ENCODE results near the gene XYLT2.

The XYLT2 gene

GRCh38 chr17:50352072-50352692, 6.3 kb downstream of the XYLT2 start:
- DNase-seq, result no peak

- DNase-seq, result no peak
Measured at GRCh38 chr17:50352693-50353599, 7.0 kb downstream of the XYLT2 start.

GRCh38 chr17:50353600-50354195, 7.8 kb downstream of the XYLT2 start:
- DNase-seq, result no peak

GRCh38 chr17:50354198-50354597, 8.3 kb downstream of the XYLT2 start:
- no peak for DNase-seq

- DNase-seq, result no peak
Measured at GRCh38 chr17:50354776-50355175, 8.8 kb downstream of the XYLT2 start.

- no peak for DNase-seq
Measured at GRCh38 chr17:50355336-50355700, 9.4 kb downstream of the XYLT2 start.

GRCh38 chr17:50355701-50356341, 9.9 kb downstream of the XYLT2 start:
- DNase-seq, result no peak

- DNase-seq, result no peak
Measured at GRCh38 chr17:50356418-50356817, 10.5 kb downstream of the XYLT2 start.

GRCh38 chr17:50356892-50357510, 11.1 kb downstream of the XYLT2 start:
- DNase-seq, result no peak

- DNase-seq, result no peak
Measured at GRCh38 chr17:50358177-50358576, 12.3 kb downstream of the XYLT2 start.

- DNase-seq, result no peak
Measured at GRCh38 chr17:50359005-50359699, 13.2 kb downstream of the XYLT2 start.

GRCh38 chr17:50359998-50360461, 14.1 kb downstream of the XYLT2 start:
- no peak for DNase-seq

- DNase-seq, result no peak
Measured at GRCh38 chr17:50360486-50361115, 14.7 kb downstream of the XYLT2 start.

GRCh38 chr17:50361561-50362480, 15.9 kb downstream of the XYLT2 start:
- DNase-seq, result peak; percentile 52

GRCh38 chr17:50362661-50363060, 16.7 kb downstream of the XYLT2 start:
- no peak for DNase-seq

- DNase-seq, result no peak
Measured at GRCh38 chr17:50363217-50364060, 17.5 kb downstream of the XYLT2 start.

GRCh38 chr17:50364061-50364458, 18.1 kb downstream of the XYLT2 start:
- DNase-seq, result no peak

GRCh38 chr17:50364715-50365114, 18.8 kb downstream of the XYLT2 start:
- DNase-seq, result no peak

GRCh38 chr17:50365165-50365564, 19.2 kb downstream of the XYLT2 start:
- no peak for DNase-seq

Data from KG1 (cell line).